Duodenal mucosa (tissue), 2 donors: ENCODE data around the gene LYPD4.

Experiments used
- H3K27ac ChIP-seq: one replicate; pipeline ENCODE4 v1.7.0; 2013; ENCODE audit warnings: low read depth, low read length
- H3K27me3 ChIP-seq, 2 donors: one replicate each; pipeline ENCODE4 v1.7.0; 2013; ENCODE audit warnings: low read length in 2 of 2, control low read depth in 1 of 2; ENCODE audit not compliant: insufficient read depth in 2 of 2, control insufficient read depth in 1 of 2
- H3K36me3 ChIP-seq, 2 donors: one replicate each; pipeline ENCODE4 v1.7.0; 2013; ENCODE audit warnings: low read length in 2 of 2, control low read depth in 1 of 2; ENCODE audit not compliant: insufficient read depth in 2 of 2, control insufficient read depth in 1 of 2
- H3K4me1 ChIP-seq, 2 donors: one replicate each; pipeline ENCODE4 v1.7.0; 2013; ENCODE audit warnings: low read length in 2 of 2, control low read depth in 1 of 2; ENCODE audit not compliant: insufficient read depth in 2 of 2, control insufficient read depth in 1 of 2
- H3K4me3 ChIP-seq, 2 donors: one replicate each; pipeline ENCODE4 v1.7.0; 2013; ENCODE audit warnings: low read length in 2 of 2, low read depth in 1 of 2
- H3K9ac ChIP-seq, 2 donors: one replicate each; pipeline ENCODE4 v1.7.0; 2013; ENCODE audit warnings: low read length in 2 of 2, low read depth in 1 of 2
- H3K9me3 ChIP-seq, 2 donors: one replicate each; pipeline ENCODE4 v1.7.0; 2013; ENCODE audit warnings: low read length in 2 of 2, control low read depth in 1 of 2; ENCODE audit not compliant: control insufficient read depth in 1 of 2

Gene LYPD4

GRCh38 chr19:41851456-41851855, 7.0 kb upstream of the LYPD4 start:
- H3K9me3 ChIP-seq = no peaks in the 10 kb centered on the region
- no peak overlapping the region for H3K27ac ChIP-seq
- H3K27me3 ChIP-seq = peaks cover 6 to 7% of the 10 kb centered on the region in 2 donors
- H3K4me3 ChIP-seq = no peak overlapping the region
- H3K9ac ChIP-seq = no peak overlapping the region
- no peaks in the 10 kb centered on the region for H3K36me3 ChIP-seq
- no peaks in the 10 kb centered on the region for H3K4me1 ChIP-seq

GRCh38 chr19:41850381-41850780, 5.9 kb upstream of the LYPD4 start:
- Histone ChIP-seq H3K9me3 (no peaks in the 10 kb centered on the region), H3K4me1 (no peaks in the 10 kb centered on the region), H3K27me3 (peaks cover 6 to 7% of the 10 kb centered on the region in 2 donors), H3K4me3 (no peak overlapping the region), H3K36me3 (no peaks in the 10 kb centered on the region), H3K27ac (no peak overlapping the region), H3K9ac (no peak overlapping the region)

GRCh38 chr19:41849067-41849466, 4.6 kb upstream of the LYPD4 start:
- H3K36me3 ChIP-seq = no peaks in the 10 kb centered on the region
- no peaks in the 10 kb centered on the region for H3K4me1 ChIP-seq
- no peak overlapping the region for H3K27ac ChIP-seq
- no peaks in the 10 kb centered on the region for H3K9me3 ChIP-seq
- peaks cover 5 to 6% of the 10 kb centered on the region in 2 donors for H3K27me3 ChIP-seq
- H3K4me3 ChIP-seq = no peak overlapping the region
- no peak overlapping the region for H3K9ac ChIP-seq

- H3K4me1 ChIP-seq = no peaks in the 10 kb centered on the region
- no peaks in the 10 kb centered on the region for H3K36me3 ChIP-seq
- no peak overlapping the region for H3K9ac ChIP-seq
- H3K9me3 ChIP-seq = no peaks in the 10 kb centered on the region
- peaks cover 1 to 3% of the 10 kb centered on the region in 2 donors for H3K27me3 ChIP-seq
- no peak overlapping the region for H3K4me3 ChIP-seq
- no peak overlapping the region for H3K27ac ChIP-seq
Observed at GRCh38 chr19:41848666-41849065, 4.2 kb upstream of the LYPD4 start.

- Histone ChIP-seq H3K27ac (no peak overlapping the region), H3K4me3 (no peak overlapping the region), H3K9ac (no peak overlapping the region), H3K4me1 (peaks cover 4 to 8% of the 10 kb centered on the region in 2 donors), H3K27me3 (no peaks in the 10 kb centered on the region), H3K9me3 (no peaks in the 10 kb centered on the region), H3K36me3 (no peaks in the 10 kb centered on the region)
Observed at GRCh38 chr19:41847351-41848105, 3.0 kb upstream of the LYPD4 start.

- Histone ChIP-seq H3K4me1 (peaks cover 4 to 8% of the 10 kb centered on the region in 2 donors), H3K27me3 (peaks cover 0 to 3% of the 10 kb centered on the region in 2 donors), H3K4me3 (no peak overlapping the region), H3K9ac (no peak overlapping the region), H3K9me3 (no peaks in the 10 kb centered on the region), H3K36me3 (no peaks in the 10 kb centered on the region), H3K27ac (no peak overlapping the region)
Observed at GRCh38 chr19:41845051-41845590, 638 bp upstream of the LYPD4 start.

- Histone ChIP-seq H3K4me3 (no peak within 1 kb of the TSS), H3K4me1 (peaks cover 4 to 8% of the 10 kb centered on the region in 2 donors), H3K9me3 (no peaks in the 10 kb centered on the region), H3K9ac (no peak within 1 kb of the TSS), H3K27me3 (peaks cover 0 to 3% of the 10 kb centered on the region in 2 donors), H3K36me3 (no peaks in the 10 kb centered on the region), H3K27ac (no peak within 1 kb of the TSS)
Observed at GRCh38 chr19:41845001-41845050, 343 bp upstream of the LYPD4 start, which contains the start of gene DMRTC2. Gene DMRTC2 (plus strand): TSS chr19:41845042. CDS start chr19:41847429, 2,387 bp downstream.

- H3K4me1 ChIP-seq = peaks cover 4 to 8% of the 10 kb centered on the region in 2 donors
- no peaks in the 10 kb centered on the region for H3K9me3 ChIP-seq
- no peak overlapping the region for H3K9ac ChIP-seq
- no peak overlapping the region for H3K4me3 ChIP-seq
- no peaks in the 10 kb centered on the region for H3K36me3 ChIP-seq
- peaks cover 9 to 12% of the 10 kb centered on the region in 2 donors for H3K27me3 ChIP-seq
- H3K27ac ChIP-seq = no peak overlapping the region
Observed at GRCh38 chr19:41843371-41843770, 1.1 kb downstream of the LYPD4 start.

GRCh38 chr19:41839211-41839610, 5.3 kb downstream of the LYPD4 start:
- no peaks in the 10 kb centered on the region for H3K36me3 ChIP-seq
- H3K27me3 ChIP-seq = peaks cover 21 to 30% of the 10 kb centered on the region in 2 donors
- peaks cover 4 to 8% of the 10 kb centered on the region in 2 donors for H3K4me1 ChIP-seq
- no peak overlapping the region for H3K27ac ChIP-seq
- no peak overlapping the region for H3K9ac ChIP-seq
- H3K4me3 ChIP-seq = no peak overlapping the region
- H3K9me3 ChIP-seq = no peaks in the 10 kb centered on the region

- Histone ChIP-seq H3K9ac (no peak overlapping the region), H3K36me3 (no peaks in the 10 kb centered on the region), H3K4me1 (peaks cover 2 to 4% of the 10 kb centered on the region in 2 donors), H3K9me3 (no peaks in the 10 kb centered on the region), H3K4me3 (no peak overlapping the region), H3K27me3 (peaks cover 21 to 30% of the 10 kb centered on the region in 2 donors), H3K27ac (no peak overlapping the region)
Observed at GRCh38 chr19:41837981-41838708, 6.3 kb downstream of the LYPD4 start.
